Adrenal gland (tissue), 5 donors: ENCODE data around the gene ANKRD17.

Experiments used
- POLR2A ChIP-seq, 2 donors: fragments of 450-650 bp; IDR thresholded peaks; one replicate each; pipeline ENCODE4 v1.6.1; 2017; ENCODE audit warnings: antibody characterized with exemption in 2 of 2, mild to moderate bottlenecking in 2 of 2, moderate library complexity in 1 of 2
- TF ChIP-seq, protein P1 (sequence below), 6 experiments: fragments of 450-650 bp in 4 of 6; fragments of 200-600 bp in 2 of 6; sonication (generic) in 1 of 6; IDR thresholded peaks; 1 replicate in 5 of 6; 2 replicates in 1 of 6; pipeline versions ENCODE4 v1.5.1 to v1.8.0; 2016 to 2021; ENCODE audit warnings: antibody characterized with exemption in 6 of 6, mild to moderate bottlenecking in 2 of 6, moderate library complexity in 1 of 6
- donor health status: DM: no; HTN: no; CAD: no.

DNA sequence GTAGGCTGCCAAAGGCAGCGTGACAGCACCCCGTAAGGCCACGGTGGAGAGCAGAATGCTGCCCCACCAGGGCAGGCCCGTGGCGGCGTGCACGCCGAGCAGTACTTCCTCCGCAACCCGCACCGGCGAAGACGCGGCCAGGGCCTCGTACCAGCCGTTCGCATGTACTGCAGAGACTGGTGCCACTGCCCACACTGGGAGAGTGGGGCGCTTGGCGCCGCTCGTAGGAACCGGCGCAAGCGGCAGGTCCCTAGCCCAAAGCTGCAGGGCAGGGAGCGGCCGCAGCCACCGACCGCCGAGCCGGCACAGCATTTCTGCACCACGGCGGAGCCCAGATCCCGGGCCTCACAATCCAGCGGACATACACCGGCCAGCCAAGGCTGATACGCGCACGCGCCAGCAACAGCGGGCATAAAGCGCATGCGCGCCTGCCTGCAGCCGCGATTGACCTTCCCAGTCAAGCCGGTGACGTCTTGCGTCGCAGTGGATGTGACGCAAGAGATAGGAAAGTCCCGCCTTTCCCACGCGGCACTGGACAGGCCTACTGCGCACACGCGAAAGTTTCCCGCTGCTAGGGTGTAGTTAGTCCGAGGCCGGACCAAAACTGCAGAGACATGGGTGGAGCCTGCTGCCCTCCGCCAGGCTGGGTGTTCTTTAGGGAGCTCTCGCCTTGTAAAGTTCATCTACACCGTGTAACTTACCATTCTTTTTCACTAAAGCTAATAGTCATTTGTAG is 189.1 kb downstream of the ANKRD17 start, which contains the start of gene COX18:
- TF ChIP-seq, protein P1, sequence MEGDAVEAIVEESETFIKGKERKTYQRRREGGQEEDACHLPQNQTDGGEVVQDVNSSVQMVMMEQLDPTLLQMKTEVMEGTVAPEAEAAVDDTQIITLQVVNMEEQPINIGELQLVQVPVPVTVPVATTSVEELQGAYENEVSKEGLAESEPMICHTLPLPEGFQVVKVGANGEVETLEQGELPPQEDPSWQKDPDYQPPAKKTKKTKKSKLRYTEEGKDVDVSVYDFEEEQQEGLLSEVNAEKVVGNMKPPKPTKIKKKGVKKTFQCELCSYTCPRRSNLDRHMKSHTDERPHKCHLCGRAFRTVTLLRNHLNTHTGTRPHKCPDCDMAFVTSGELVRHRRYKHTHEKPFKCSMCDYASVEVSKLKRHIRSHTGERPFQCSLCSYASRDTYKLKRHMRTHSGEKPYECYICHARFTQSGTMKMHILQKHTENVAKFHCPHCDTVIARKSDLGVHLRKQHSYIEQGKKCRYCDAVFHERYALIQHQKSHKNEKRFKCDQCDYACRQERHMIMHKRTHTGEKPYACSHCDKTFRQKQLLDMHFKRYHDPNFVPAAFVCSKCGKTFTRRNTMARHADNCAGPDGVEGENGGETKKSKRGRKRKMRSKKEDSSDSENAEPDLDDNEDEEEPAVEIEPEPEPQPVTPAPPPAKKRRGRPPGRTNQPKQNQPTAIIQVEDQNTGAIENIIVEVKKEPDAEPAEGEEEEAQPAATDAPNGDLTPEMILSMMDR (IDR thresholded peaks at IDR 0.05): peak in 2 of 6 experiments; percentile 27
- peak; percentile 87 to 98 for TF ChIP-seq POLR2A (IDR thresholded peaks at IDR 0.05)
